Gastroesophageal sphincter (tissue), 4 donors: ENCODE measurements around the gene MSX2. TPM values are rescaled to one million over a fixed set of nuclear protein-coding genes. Genes with fewer than 3 reads are reported as not detected.

Experiments
- ATAC-seq: fragments of 150-250 bp; one replicate; pipeline ENCODE4 v1.9.1; 2016; ENCODE audit warnings: mild to moderate bottlenecking, moderate library complexity
- H3K27ac ChIP-seq, 4 donors: fragments of 200-600 bp; sonication (generic) in 3 of 4; 1 replicate in 3 of 4; 2 replicates in 1 of 4; pipeline ENCODE4 v1.5.1; 2016 to 2019
- H3K27me3 ChIP-seq: fragments of 200-600 bp; sonication (generic); one replicate; pipeline ENCODE4 v1.5.1; 2019
- H3K36me3 ChIP-seq, 2 donors: fragments of 200-600 bp; sonication (generic); one replicate each; pipeline ENCODE4 v1.5.1; 2019; ENCODE audit warnings: control low read depth in 1 of 2
- H3K4me1 ChIP-seq, 3 donors: fragments of 200-600 bp; sonication (generic); 1 replicate in 2 of 3; 2 replicates in 1 of 3; pipeline ENCODE4 v1.5.1; 2016 to 2019; ENCODE audit warnings: control low read depth in 2 of 3
- H3K4me3 ChIP-seq, 2 donors: fragments of 200-600 bp; sonication (generic); one replicate each; pipeline ENCODE4 v1.5.1; 2019; ENCODE audit warnings: mild to moderate bottlenecking in 1 of 2, moderate library complexity in 1 of 2
- H3K9me3 ChIP-seq, 3 donors: fragments of 200-600 bp; sonication (generic); one replicate each; pipeline ENCODE4 v1.5.1; 2017 to 2019; ENCODE audit warnings: control low read depth in 2 of 3
- CTCF ChIP-seq, 4 experiments: fragments of 200-600 bp in 2 of 4; fragments of 450-650 bp in 2 of 4; sonication (generic) in 1 of 4; IDR thresholded peaks; one replicate each; pipeline ENCODE4 v1.5.1; 2017 to 2019; ENCODE audit warnings: antibody characterized with exemption in 4 of 4, mild to moderate bottlenecking in 2 of 4, moderate library complexity in 2 of 4
- EP300 ChIP-seq: sonication (generic); formaldehyde crosslinking; IDR thresholded peaks from one replicate; pipeline ENCODE4 v1.6.1; 2017; ENCODE audit warnings: antibody characterized with exemption, mild to moderate bottlenecking
- POLR2A ChIP-seq, 2 donors: fragments of 450-650 bp; IDR thresholded peaks; one replicate each; pipeline ENCODE4 v1.6.1; 2017; ENCODE audit warnings: antibody characterized with exemption in 2 of 2, mild to moderate bottlenecking in 2 of 2, moderate library complexity in 1 of 2
- POLR2AphosphoS5 ChIP-seq: sonication (generic); formaldehyde crosslinking; IDR thresholded peaks from one replicate; pipeline ENCODE4 v1.6.1; 2017; ENCODE audit warnings: antibody characterized with exemption
- WGBS, 2 donors: methylation state at CpG; one replicate each; pipeline ENCODE4 v1.1.5; 2018; ENCODE audit warnings: low coverage in 1 of 2; 5-methylcytosine and 5-hydroxymethylcytosine counted together
- total RNA-seq, 4 donors: library from RNA; depleted of rRNA; stranded (reverse); fragments of >200 nt; gene quantifications; one replicate each; pipeline ENCODE4 v1.1.0, GENCODE V29; 2016

Gene MSX2
- 1 to 10 TPM in 2 of 4 donors, under 1 TPM in 2; 0.81 to 2.6 (median 1.2) TPM for total RNA-seq

DNA sequence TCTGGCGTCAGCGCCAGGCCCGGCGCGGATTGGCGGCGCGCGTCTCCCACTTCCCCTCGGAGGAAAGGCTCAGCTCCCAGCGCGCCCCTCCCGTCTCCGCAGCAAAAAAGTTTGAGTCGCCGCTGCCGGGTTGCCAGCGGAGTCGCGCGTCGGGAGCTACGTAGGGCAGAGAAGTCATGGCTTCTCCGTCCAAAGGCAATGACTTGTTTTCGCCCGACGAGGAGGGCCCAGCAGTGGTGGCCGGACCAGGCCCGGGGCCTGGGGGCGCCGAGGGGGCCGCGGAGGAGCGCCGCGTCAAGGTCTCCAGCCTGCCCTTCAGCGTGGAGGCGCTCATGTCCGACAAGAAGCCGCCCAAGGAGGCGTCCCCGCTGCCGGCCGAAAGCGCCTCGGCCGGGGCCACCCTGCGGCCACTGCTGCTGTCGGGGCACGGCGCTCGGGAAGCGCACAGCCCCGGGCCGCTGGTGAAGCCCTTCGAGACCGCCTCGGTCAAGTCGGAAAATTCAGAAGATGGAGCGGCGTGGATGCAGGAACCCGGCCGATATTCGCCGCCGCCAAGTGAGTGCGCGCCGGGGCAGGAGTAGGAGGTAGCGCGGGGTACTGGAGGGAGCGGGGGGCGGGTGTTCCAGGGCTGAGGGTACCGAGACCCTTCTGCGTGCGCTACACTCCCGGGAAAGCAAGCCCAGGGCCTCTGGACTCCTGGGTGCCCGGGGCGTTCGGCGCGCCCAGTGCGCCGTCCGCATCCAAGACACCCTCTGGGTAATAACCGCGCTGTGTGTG lies at the start of gene MSX2:
Gene MSX2, plus strand, starts transcription at position 99 of the 777 bp plus-strand sequence. Its CDS starts 78 bp downstream, at position 177.
- peaks cover 0 to 7% of the 10 kb centered on the region in 2 donors for H3K36me3 ChIP-seq
- peak; percentile 52 for TF ChIP-seq POLR2AphosphoS5
- peak in 1 of 2 donors; percentile 68 for TF ChIP-seq POLR2A (IDR thresholded peaks at IDR 0.05)
- TF ChIP-seq EP300 = no peak
- TF ChIP-seq CTCF (IDR thresholded peaks at IDR 0.05) = peak in 1 of 4 experiments; percentile 27
- peak; percentile 97 for ATAC-seq
- H3K4me3 ChIP-seq = peak within 1 kb of the TSS; percentile 64 to 73
- H3K4me1 ChIP-seq = peaks cover 0 to 44% (median 7%) of the 10 kb centered on the region in 3 donors
- peaks cover 93% of the 10 kb centered on the region for H3K27me3 ChIP-seq
- H3K27ac ChIP-seq = peak within 1 kb of the TSS in 3 of 4 donors; percentile 79 to 85 (median 83)
- H3K9me3 ChIP-seq = no peaks in the 10 kb centered on the region
- 0% methylated on average over 31 of the region's 87 CpGs; no CpG with 5 or more reads in 1 of the 2 donors for WGBS, 2 donors

DNA sequence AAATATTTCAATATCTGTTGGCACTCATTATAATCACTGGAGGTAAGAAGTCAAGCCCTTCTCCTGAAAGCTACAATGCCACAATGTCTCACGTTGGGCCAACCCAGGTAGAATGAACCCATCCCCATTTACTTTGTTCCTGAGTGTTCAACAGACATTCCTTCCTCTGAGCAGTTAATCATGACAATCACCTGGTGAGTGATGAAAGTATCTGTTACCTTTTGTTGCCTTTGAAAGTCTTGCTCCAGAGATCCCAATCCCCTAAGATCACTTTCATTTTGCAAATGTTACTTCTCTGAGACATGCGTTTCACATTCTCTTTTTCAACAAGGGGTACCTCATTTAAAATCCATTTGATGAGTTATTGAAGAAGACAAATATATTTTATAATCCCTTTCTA lies 49.3 kb upstream of the MSX2 start:
- Histone ChIP-seq H3K4me1 (no peaks in the 10 kb centered on the region), H3K36me3 (no peaks in the 10 kb centered on the region), H3K27me3 (peaks cover 17% of the 10 kb centered on the region), H3K9me3 (peaks cover 0 to 7% (median 0%) of the 10 kb centered on the region in 3 donors), H3K4me3 (no peak overlapping the region), H3K27ac (no peak overlapping the region)
- WGBS, 2 donors = 67 to 76% methylated on average over 2 of the region's 2 CpGs
- ATAC-seq = no peak
- no peak for TF ChIP-seq EP300
- TF ChIP-seq POLR2A (IDR thresholded peaks at IDR 0.05) = no peak
- TF ChIP-seq POLR2AphosphoS5 = no peak
- no peak for TF ChIP-seq CTCF (IDR thresholded peaks at IDR 0.05)

GRCh38 chr5:174675916-174676315 lies 48.5 kb upstream of the MSX2 start:
- peaks cover 24% of the 10 kb centered on the region for H3K27me3 ChIP-seq
- no peaks in the 10 kb centered on the region for H3K36me3 ChIP-seq
- H3K9me3 ChIP-seq = peaks cover 0 to 7% (median 0%) of the 10 kb centered on the region in 3 donors
- no peaks in the 10 kb centered on the region for H3K4me1 ChIP-seq
- H3K27ac ChIP-seq = no peak overlapping the region
- ATAC-seq = no peak
- TF ChIP-seq POLR2A (IDR thresholded peaks at IDR 0.05) = no peak
- no peak for TF ChIP-seq EP300
- TF ChIP-seq CTCF (IDR thresholded peaks at IDR 0.05) = no peak
- TF ChIP-seq POLR2AphosphoS5 = no peak
- 50 to 58% methylated on average over 5 of the region's 5 CpGs for WGBS, 2 donors
- no peak overlapping the region for H3K4me3 ChIP-seq

DNA sequence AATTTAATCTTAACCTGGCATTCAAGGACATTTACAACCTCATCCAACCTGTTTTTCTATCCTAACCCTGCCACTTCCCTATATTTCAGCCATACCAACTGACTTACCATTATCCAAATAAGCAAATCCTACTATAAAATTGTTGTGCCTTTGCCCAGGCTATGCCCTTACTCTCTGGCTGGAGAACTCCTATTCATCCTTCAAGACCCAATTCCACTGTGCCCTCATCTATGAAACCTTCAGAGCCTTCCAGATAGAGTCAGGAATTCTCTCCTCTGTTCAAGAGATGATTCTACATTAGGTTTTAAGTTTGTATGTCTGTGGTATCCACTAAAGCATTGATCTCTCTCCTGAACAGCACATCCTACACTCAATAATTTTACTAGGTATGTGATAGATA lies 46.3 kb upstream of the MSX2 start:
- no peak for ATAC-seq
- Histone ChIP-seq H3K4me1 (no peaks in the 10 kb centered on the region), H3K9me3 (peaks cover 0 to 7% (median 0%) of the 10 kb centered on the region in 3 donors), H3K36me3 (no peaks in the 10 kb centered on the region), H3K4me3 (no peak overlapping the region), H3K27ac (no peak overlapping the region), H3K27me3 (peaks cover 34% of the 10 kb centered on the region)
- no peak for TF ChIP-seq EP300
- no peak for TF ChIP-seq CTCF (IDR thresholded peaks at IDR 0.05)
- no peak for TF ChIP-seq POLR2AphosphoS5
- TF ChIP-seq POLR2A (IDR thresholded peaks at IDR 0.05) = no peak
